ENCODE measurements around the gene RCN2.
"Not testable (repeated sequence)": the region's sequence is repeated elsewhere in the genome, so short reads cannot be mapped to it uniquely, and the experiment has no call there.

RCN2 gene

GRCh38 chr15:76953913-76954312 lies 22.4 kb downstream of the RCN2 start:
- Histone ChIP-seq H3K9me3 (ENCODE audit: control insufficient read depth, low read length) (no peaks in the 10 kb centered on the region), H3K4me1 (ENCODE audit: control insufficient read depth, insufficient read depth, low read length) (peaks cover 9% of the 10 kb centered on the region), H3K27ac (ENCODE audit: insufficient read depth, low read depth, low read length, poor library complexity, severe bottlenecking) (no peak overlapping the region), H3K4me3 (ENCODE audit: insufficient read depth, low read depth, low read length) (no peak overlapping the region), H3K27me3 (ENCODE audit: control insufficient read depth, insufficient read depth, low read length, poor library complexity, severe bottlenecking) (no peaks in the 10 kb centered on the region), H3K36me3 (ENCODE audit: control insufficient read depth, insufficient read depth, low read length) (peaks cover 5% of the 10 kb centered on the region)
- WGBS, 2 experiments = 66 to 80% methylated on average over 1 to 3 of the region's 3 CpGs

GRCh38 chr15:76954744-76955143 lies 23.2 kb downstream of the RCN2 start:
- Histone ChIP-seq H3K4me3 (ENCODE audit: insufficient read depth, low read depth, low read length) (no peak overlapping the region), H3K4me1 (ENCODE audit: control insufficient read depth, insufficient read depth, low read length) (peaks cover 9% of the 10 kb centered on the region), H3K9me3 (ENCODE audit: control insufficient read depth, low read length) (no peaks in the 10 kb centered on the region), H3K27ac (ENCODE audit: insufficient read depth, low read depth, low read length, poor library complexity, severe bottlenecking) (no peak overlapping the region), H3K36me3 (ENCODE audit: control insufficient read depth, insufficient read depth, low read length) (peaks cover 3% of the 10 kb centered on the region), H3K27me3 (ENCODE audit: control insufficient read depth, insufficient read depth, low read length, poor library complexity, severe bottlenecking) (no peaks in the 10 kb centered on the region)
- WGBS, 2 experiments = 87 to 92% methylated on average over 2 of the region's 2 CpGs

- H3K4me3 ChIP-seq (ENCODE audit: insufficient read depth, low read depth, low read length) = no peak overlapping the region
- no peaks in the 10 kb centered on the region for H3K27me3 ChIP-seq (ENCODE audit: control insufficient read depth, insufficient read depth, low read length, poor library complexity, severe bottlenecking)
- H3K4me1 ChIP-seq (ENCODE audit: control insufficient read depth, insufficient read depth, low read length) = peaks cover under 1% of the 10 kb centered on the region
- 81 to 85% methylated on average over 5 to 6 of the region's 6 CpGs for WGBS, 2 experiments
- no peaks in the 10 kb centered on the region for H3K9me3 ChIP-seq (ENCODE audit: control insufficient read depth, low read length)
- H3K36me3 ChIP-seq (ENCODE audit: control insufficient read depth, insufficient read depth, low read length) = no peaks in the 10 kb centered on the region
- H3K27ac ChIP-seq (ENCODE audit: insufficient read depth, low read depth, low read length, poor library complexity, severe bottlenecking) = no peak overlapping the region
Observed at GRCh38 chr15:76961268-76962011, 29.9 kb downstream of the RCN2 start.

- H3K36me3 ChIP-seq (ENCODE audit: control insufficient read depth, insufficient read depth, low read length) = no peaks in the 10 kb centered on the region
- no peak overlapping the region for H3K4me3 ChIP-seq (ENCODE audit: insufficient read depth, low read depth, low read length)
- 91% methylated on average over 8 to 9 of the region's 9 CpGs for WGBS, 2 experiments
- H3K27ac ChIP-seq (ENCODE audit: insufficient read depth, low read depth, low read length, poor library complexity, severe bottlenecking) = no peak overlapping the region
- H3K4me1 ChIP-seq (ENCODE audit: control insufficient read depth, insufficient read depth, low read length) = peaks cover 2% of the 10 kb centered on the region
- H3K9me3 ChIP-seq (ENCODE audit: control insufficient read depth, low read length) = no peaks in the 10 kb centered on the region
- no peaks in the 10 kb centered on the region for H3K27me3 ChIP-seq (ENCODE audit: control insufficient read depth, insufficient read depth, low read length, poor library complexity, severe bottlenecking)
Observed at GRCh38 chr15:76962337-76963013, 30.9 kb downstream of the RCN2 start.

GRCh38 chr15:76963596-76963995 lies 32.0 kb downstream of the RCN2 start:
- no peaks in the 10 kb centered on the region for H3K9me3 ChIP-seq (ENCODE audit: control insufficient read depth, low read length)

GRCh38 chr15:76964157-76964556 lies 32.6 kb downstream of the RCN2 start:
- WGBS, 2 experiments = 87 to 89% methylated on average over 4 to 5 of the region's 5 CpGs
- H3K4me3 ChIP-seq (ENCODE audit: insufficient read depth, low read depth, low read length) = no peak overlapping the region
- H3K27me3 ChIP-seq (ENCODE audit: control insufficient read depth, insufficient read depth, low read length, poor library complexity, severe bottlenecking) = no peaks in the 10 kb centered on the region
- no peaks in the 10 kb centered on the region for H3K36me3 ChIP-seq (ENCODE audit: control insufficient read depth, insufficient read depth, low read length)
- H3K4me1 ChIP-seq (ENCODE audit: control insufficient read depth, insufficient read depth, low read length) = peaks cover 2% of the 10 kb centered on the region
- H3K9me3 ChIP-seq (ENCODE audit: control insufficient read depth, low read length) = no peaks in the 10 kb centered on the region
- no peak overlapping the region for H3K27ac ChIP-seq (ENCODE audit: insufficient read depth, low read depth, low read length, poor library complexity, severe bottlenecking)

More at GRCh38 chr15:76963596-76963995, 32.0 kb downstream of the RCN2 start:
- Histone ChIP-seq H3K4me1 (ENCODE audit: control insufficient read depth, insufficient read depth, low read length) (peaks cover 2% of the 10 kb centered on the region), H3K4me3 (ENCODE audit: insufficient read depth, low read depth, low read length) (no peak overlapping the region), H3K27me3 (ENCODE audit: control insufficient read depth, insufficient read depth, low read length, poor library complexity, severe bottlenecking) (no peaks in the 10 kb centered on the region), H3K36me3 (ENCODE audit: control insufficient read depth, insufficient read depth, low read length) (no peaks in the 10 kb centered on the region), H3K27ac (ENCODE audit: insufficient read depth, low read depth, low read length, poor library complexity, severe bottlenecking) (no peak overlapping the region)
- 75 to 84% methylated on average over 9 of the region's 9 CpGs for WGBS, 2 experiments

GRCh38 chr15:76966051-76966450 lies 34.5 kb downstream of the RCN2 start:
- not testable (repeated sequence) for H3K9me3 ChIP-seq (ENCODE audit: control insufficient read depth, low read length); H3K27me3 ChIP-seq (ENCODE audit: control insufficient read depth, insufficient read depth, low read length, poor library complexity, severe bottlenecking); H3K36me3 ChIP-seq (ENCODE audit: control insufficient read depth, insufficient read depth, low read length); H3K4me1 ChIP-seq (ENCODE audit: control insufficient read depth, insufficient read depth, low read length); H3K4me3 ChIP-seq (ENCODE audit: insufficient read depth, low read depth, low read length); H3K27ac ChIP-seq (ENCODE audit: insufficient read depth, low read depth, low read length, poor library complexity, severe bottlenecking)
- WGBS, 2 experiments = 90 to 93% methylated on average over 7 of the region's 7 CpGs

GRCh38 chr15:76967067-76967466 lies 35.5 kb downstream of the RCN2 start:
- no peaks in the 10 kb centered on the region for H3K9me3 ChIP-seq (ENCODE audit: control insufficient read depth, low read length)
- WGBS, 2 experiments = 64 to 68% methylated on average over 3 to 4 of the region's 4 CpGs

GRCh38 chr15:76968306-76968705 lies 36.8 kb downstream of the RCN2 start:
- 95 to 98% methylated on average over 1 of the region's 1 CpG for WGBS, 2 experiments
- no peaks in the 10 kb centered on the region for H3K9me3 ChIP-seq (ENCODE audit: control insufficient read depth, low read length)
- no peak overlapping the region for H3K27ac ChIP-seq (ENCODE audit: insufficient read depth, low read depth, low read length, poor library complexity, severe bottlenecking)
- H3K27me3 ChIP-seq (ENCODE audit: control insufficient read depth, insufficient read depth, low read length, poor library complexity, severe bottlenecking) = no peaks in the 10 kb centered on the region
- peaks cover 2% of the 10 kb centered on the region for H3K4me1 ChIP-seq (ENCODE audit: control insufficient read depth, insufficient read depth, low read length)
- no peaks in the 10 kb centered on the region for H3K36me3 ChIP-seq (ENCODE audit: control insufficient read depth, insufficient read depth, low read length)
- no peak overlapping the region for H3K4me3 ChIP-seq (ENCODE audit: insufficient read depth, low read depth, low read length)

More at GRCh38 chr15:76967067-76967466, 35.5 kb downstream of the RCN2 start:
- Histone ChIP-seq H3K27me3 (ENCODE audit: control insufficient read depth, insufficient read depth, low read length, poor library complexity, severe bottlenecking) (no peaks in the 10 kb centered on the region), H3K36me3 (ENCODE audit: control insufficient read depth, insufficient read depth, low read length) (no peaks in the 10 kb centered on the region), H3K27ac (ENCODE audit: insufficient read depth, low read depth, low read length, poor library complexity, severe bottlenecking) (no peak overlapping the region), H3K4me1 (ENCODE audit: control insufficient read depth, insufficient read depth, low read length) (peaks cover 2% of the 10 kb centered on the region), H3K4me3 (ENCODE audit: insufficient read depth, low read depth, low read length) (no peak overlapping the region)

Data from ectodermal cell (in vitro differentiated cells).